H1 (cell line): ENCODE measurements around the gene LUC7L3. TPM values are rescaled to one million over a fixed set of nuclear protein-coding genes. Genes with fewer than 3 reads are reported as not detected.

ENCODE experiments used
- CTCF ChIA-PET: fragments of 300-600 bp; sonication (Branson Sonifier 250); formaldehyde crosslinking; loops from one replicate; lab custom pipeline; 2021; ENCODE audit not compliant: partially characterized antibody; lab: Charles Lee
- POLR2A ChIA-PET: fragments of 300-600 bp; sonication (Branson Sonifier 250); formaldehyde crosslinking; loops from one replicate; lab custom pipeline; 2021; ENCODE audit warnings: inconsistent platforms; ENCODE audit not compliant: partially characterized antibody; lab: Charles Lee
- DNase-seq, 2 experiments: peaks; one replicate each; pipeline versions ENCODE4 v3.0.0 to v3.0.0-alpha.2; 2010 to 2022; ENCODE audit warnings: low spot score in 2 of 2, low read depth in 1 of 2, mixed read lengths in 1 of 2
- FAIRE-seq: peaks from 2 replicates; lab custom pipeline; 2011; peaks lifted over from hg19 to GRCh38; lab: Jason Lieb, UNC
- H2AFZ ChIP-seq: 2 replicates; pipeline ENCODE4 v1.8.1; 2012; ENCODE audit warnings: low read length, inconsistent platforms
- H2AK5ac ChIP-seq: 2 replicates; pipeline ENCODE4 v1.6.1; 2013; ENCODE audit warnings: low read depth, low read length
- H2BK120ac ChIP-seq: replicated peaks from 2 replicates; pipeline ENCODE3; 2013; ENCODE audit warnings: low read depth, low read length, inconsistent platforms
- H2BK12ac ChIP-seq: 2 replicates; pipeline ENCODE4 v1.6.1; 2013; ENCODE audit warnings: low read depth, low read length
- H2BK15ac ChIP-seq: 2 replicates; pipeline ENCODE4 v1.6.1; 2013; ENCODE audit warnings: low read length
- H2BK20ac ChIP-seq: 2 replicates; pipeline ENCODE4 v1.6.1; 2013; ENCODE audit warnings: low read length
- H2BK5ac ChIP-seq: 2 replicates; pipeline ENCODE4 v1.6.1; 2013; ENCODE audit warnings: low read depth, low read length
- H3K14ac ChIP-seq: 2 replicates; pipeline ENCODE4 v1.6.1; 2013; ENCODE audit warnings: inconsistent platforms; ENCODE audit not compliant: insufficient read length
- H3K18ac ChIP-seq: 2 replicates; pipeline ENCODE4 v1.6.1; 2013; ENCODE audit warnings: low read length; ENCODE audit errors: extremely low read depth
- H3K23ac ChIP-seq: 2 replicates; pipeline ENCODE4 v1.6.1; 2013; ENCODE audit warnings: inconsistent platforms; ENCODE audit not compliant: insufficient read length
- H3K23me2 ChIP-seq: 2 replicates; pipeline ENCODE4 v1.6.1; 2013; ENCODE audit warnings: low read depth, low read length
- H3K27ac ChIP-seq: 2 replicates; pipeline ENCODE4 v1.6.1; 2011; ENCODE audit warnings: low read depth, low read length, inconsistent platforms
- H3K27me3 ChIP-seq, 4 experiments: replicated peaks in 1 of 4; 1 replicate in 1 of 4; 2 replicates in 3 of 4; pipeline versions ENCODE4 v1.6.1 to v1.8.1; 2011 to 2013; ENCODE audit warnings: low read length in 3 of 4, mild to moderate bottlenecking in 3 of 4, inconsistent platforms in 2 of 4, mixed read lengths in 2 of 4, moderate library complexity in 1 of 4; ENCODE audit not compliant: control insufficient read depth in 3 of 4, insufficient read depth in 3 of 4; ENCODE audit errors: extremely low read depth in 1 of 4
- H3K36me3 ChIP-seq, 4 experiments: 2 replicates each; pipeline versions ENCODE4 v1.6.1 to v1.8.1; 2011 to 2013; ENCODE audit warnings: mild to moderate bottlenecking in 4 of 4, low read length in 3 of 4, moderate library complexity in 2 of 4, control low read depth in 1 of 4, inconsistent platforms in 1 of 4; ENCODE audit not compliant: insufficient read depth in 4 of 4, control insufficient read depth in 2 of 4
- H3K4ac ChIP-seq: replicated peaks from 2 replicates; pipeline ENCODE3; 2013; ENCODE audit warnings: low read length, low read depth, mixed read lengths, inconsistent platforms; ENCODE audit not compliant: insufficient read length
- H3K4me1 ChIP-seq, 4 experiments: replicated peaks in 1 of 4; 1 replicate in 1 of 4; 2 replicates in 3 of 4; pipeline versions ENCODE4 v1.6.1 to v1.8.1; 2011 to 2013; ENCODE audit warnings: low read length in 3 of 4, inconsistent platforms in 2 of 4, mixed read lengths in 1 of 4; ENCODE audit not compliant: insufficient read depth in 4 of 4, control insufficient read depth in 3 of 4
- H3K4me2 ChIP-seq, 2 experiments: 2 replicates each; pipeline versions ENCODE4 v1.6.1 to v1.8.1; 2011 to 2013; ENCODE audit warnings: low read depth in 2 of 2, low read length in 2 of 2, control low read depth in 1 of 2, inconsistent platforms in 1 of 2, mild to moderate bottlenecking in 1 of 2; ENCODE audit not compliant: insufficient read depth in 1 of 2
- H3K4me3 ChIP-seq, 4 experiments: fragments of 200-600, 300-600 bp in 1 of 4; sonication (generic), shearing (Covaris generic), sonication (Bioruptor Twin) in 1 of 4; 2 replicates each; pipeline versions ENCODE4 v1.5.1 to v1.8.1; 2011 to 2016; ENCODE audit warnings: low read length in 4 of 4, low read depth in 3 of 4, control low read depth in 2 of 4, inconsistent platforms in 2 of 4, mild to moderate bottlenecking in 2 of 4, mixed read lengths in 1 of 4, moderate library complexity in 1 of 4; ENCODE audit not compliant: insufficient read depth in 2 of 4; ENCODE audit errors: extremely low read depth in 1 of 4
- H3K56ac ChIP-seq: replicated peaks from 2 replicates; pipeline ENCODE3; 2013; ENCODE audit warnings: low read depth, mild to moderate bottlenecking, mixed read lengths, low read length, inconsistent platforms; ENCODE audit not compliant: insufficient read length
- H3K79me1 ChIP-seq: 2 replicates; pipeline ENCODE4 v1.6.1; 2013; ENCODE audit warnings: low read depth, low read length, control low read depth
- H3K79me2 ChIP-seq, 2 experiments: 2 replicates each; pipeline versions ENCODE4 v1.6.1 to v1.8.1; 2012 to 2013; ENCODE audit warnings: low read length in 2 of 2, mild to moderate bottlenecking in 2 of 2, inconsistent platforms in 1 of 2; ENCODE audit not compliant: insufficient read depth in 2 of 2, control insufficient read depth in 1 of 2
- H3K9ac ChIP-seq, 4 experiments: replicated peaks in 1 of 4; 1 replicate in 1 of 4; 2 replicates in 3 of 4; pipeline versions ENCODE4 v1.6.1 to v1.8.1; 2011 to 2013; ENCODE audit warnings: low read depth in 3 of 4, low read length in 3 of 4, control low read depth in 2 of 4, mild to moderate bottlenecking in 2 of 4, moderate library complexity in 2 of 4, inconsistent platforms in 1 of 4; ENCODE audit errors: extremely low read depth in 1 of 4
- H3K9me3 ChIP-seq, 2 experiments: 2 replicates each; pipeline versions ENCODE4 v1.6.1 to v1.8.1; 2012 to 2013; ENCODE audit warnings: mild to moderate bottlenecking in 2 of 2, moderate library complexity in 2 of 2, control low read depth in 1 of 2, inconsistent platforms in 1 of 2, low read depth in 1 of 2, low read length in 1 of 2, mixed read lengths in 1 of 2; ENCODE audit not compliant: insufficient read depth in 2 of 2
- H4K20me1 ChIP-seq, 2 experiments: replicated peaks in 1 of 2; 2 replicates each; pipeline versions ENCODE3 to v1.8.1; 2011 to 2013; ENCODE audit warnings: inconsistent platforms in 2 of 2, low read length in 2 of 2, mild to moderate bottlenecking in 1 of 2; ENCODE audit not compliant: insufficient read depth in 2 of 2, control insufficient read depth in 1 of 2
- H4K5ac ChIP-seq: 2 replicates; pipeline ENCODE4 v1.6.1; 2013; ENCODE audit warnings: low read length, low read depth, mixed read lengths, inconsistent platforms; ENCODE audit not compliant: insufficient read length
- H4K8ac ChIP-seq: 2 replicates; pipeline ENCODE4 v1.8.0; 2013; ENCODE audit warnings: mild to moderate bottlenecking, moderate library complexity, low read length, inconsistent platforms; ENCODE audit not compliant: insufficient read depth; ENCODE audit errors: extremely low read depth
- H4K91ac ChIP-seq: replicated peaks from 2 replicates; pipeline ENCODE3; 2013; ENCODE audit warnings: low read length, mixed read lengths, inconsistent platforms; ENCODE audit not compliant: insufficient read length
- ATF3 ChIP-seq: IDR thresholded peaks from 2 replicates; pipeline ENCODE4 v1.6.1; 2011; ENCODE audit warnings: low read depth, mild to moderate bottlenecking, low read length; ENCODE audit not compliant: insufficient read depth
- BCL11A ChIP-seq, 2 experiments: IDR thresholded peaks; one replicate each; pipeline ENCODE4 v1.6.1; 2011; ENCODE audit warnings: low read depth in 2 of 2, low read length in 2 of 2, mild to moderate bottlenecking in 2 of 2
- CTBP2 ChIP-seq: IDR thresholded peaks from 2 replicates; pipeline ENCODE4 v1.7.0; 2011; ENCODE audit warnings: borderline replicate concordance, mild to moderate bottlenecking, moderate library complexity, mixed read lengths, low read length; ENCODE audit not compliant: insufficient read depth, insufficient read length
- E2F6 ChIP-seq: IDR thresholded peaks from 2 replicates; pipeline ENCODE4 v1.6.1; 2012; ENCODE audit warnings: inconsistent platforms
- POU5F1 ChIP-seq: IDR thresholded peaks from 2 replicates; pipeline ENCODE4 v1.6.1; 2011; ENCODE audit warnings: low read depth, mild to moderate bottlenecking, low read length, moderate library complexity
- WGBS, 2 experiments: shearing (Covaris generic) in 1 of 2; methylation state at CpG; one replicate each; pipeline versions ENCODE4 v1.1.6 to v1.1.7; 2013 to 2015; ENCODE audit warnings: low lambda C conversion rate in 2 of 2, mixed read lengths in 2 of 2, inconsistent platforms in 1 of 2, low coverage in 1 of 2, missing lambda C conversion rate in 1 of 2; ENCODE audit not compliant: insufficient replicate concordance in 2 of 2, insufficient coverage in 1 of 2, insufficient read length in 1 of 2; ENCODE audit errors: extremely low coverage in 1 of 2, missing lambda C conversion rate in 1 of 2; 5-methylcytosine and 5-hydroxymethylcytosine counted together
- polyA plus RNA-seq, 7 experiments: library from polyadenylated mRNA; depleted of rRNA in 3 of 7; stranded (reverse) in 5 of 7; unstranded in 2 of 7; fragments of >200 nt in 5 of 7; fragments of 200-250 nt in 2 of 7; gene quantifications; 1 replicate in 5 of 7; 2 replicates in 1 of 7; 4 replicates in 1 of 7; pipeline versions ENCODE4 v1.2.1 to v1.2.3, GENCODE V29; 2011 to 2013; ENCODE audit warnings: missing spikeins in 2 of 7, mixed read lengths in 2 of 7
- total RNA-seq: library from RNA; stranded (reverse); fragmentation: NEBNext Ultra II Directional; extraction: Animal tissue kit (Norgen Biotek cat#: 25700); gene quantifications from 2 replicates; pipeline ENCODE4 v1.2.1, GENCODE V29; 2021
- TF ChIP-seq, protein P1 (sequence below): IDR thresholded peaks from 2 replicates; pipeline ENCODE4 v1.6.1; 2011; ENCODE audit warnings: low read length, improper control_type of control experiment

Gene LUC7L3
- total and polyA plus RNA-seq, 2 of the 8 experiments (the other 6 are each of a cell fraction or from before 2014, with no cell fraction given) = 102 to 126 TPM

DNA sequence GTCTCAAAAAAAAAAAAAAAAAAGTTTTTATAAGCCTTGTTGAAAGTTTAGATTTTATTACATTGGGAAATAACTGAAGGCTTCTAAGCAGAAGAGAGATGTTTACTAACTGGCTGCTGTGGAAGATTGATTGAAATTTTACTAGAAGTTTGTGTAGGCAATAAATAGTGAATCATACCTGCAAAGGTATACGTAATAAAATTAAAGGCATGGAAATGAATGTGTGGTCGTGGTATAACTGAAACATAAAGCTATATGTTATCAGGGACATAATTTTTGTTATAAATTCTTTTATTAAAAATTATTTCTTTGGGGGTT lies 8.7 kb downstream of the LUC7L3 start:
- no peak for FAIRE-seq

More for the DNA sequence above, 8.7 kb downstream of the LUC7L3 start:
- no peak overlapping the region for H3K27ac ChIP-seq
- no peak overlapping the region for H3K4me3 ChIP-seq
- H2BK12ac ChIP-seq = no peak overlapping the region
- no peak overlapping the region for H3K4ac ChIP-seq
- H2BK120ac ChIP-seq = no peak overlapping the region
- H2BK15ac ChIP-seq = no peak overlapping the region
- no peaks in the 10 kb centered on the region; the same call in 1 of the 2 replicates for H3K23me2 ChIP-seq
- WGBS, 2 experiments = 91% methylated on average over 2 of the region's 2 CpGs; no CpG with 5 or more reads in 1 of the 2 experiments
- no peak overlapping the region for H3K4me2 ChIP-seq
- peaks cover 26 to 31% of the 10 kb centered on the region in 2 experiments for H4K20me1 ChIP-seq
- peaks cover 0 to 4% (median 2%) of the 10 kb centered on the region in 4 experiments; a peak in 3 of 7 replicates for H3K4me1 ChIP-seq
- no peak overlapping the region for H3K14ac ChIP-seq
- no peak overlapping the region for H3K9ac ChIP-seq
- H3K56ac ChIP-seq = no peak overlapping the region
- no peak overlapping the region for H2AFZ ChIP-seq
- H4K5ac ChIP-seq = no peak overlapping the region
- POLR2A ChIA-PET = interaction anchor here (0.6 to 4.5 kb wide), 4 partner anchors 9 to 104 kb away, joined by 3 to 22 read pairs (median 3); partner anchors contain the start of gene LUC7L3
- H3K27me3 ChIP-seq = no peaks in the 10 kb centered on the region
- H4K8ac ChIP-seq = no peak overlapping the region
- no peak overlapping the region for H4K91ac ChIP-seq
- CTCF ChIA-PET = interaction anchor here (0.7 to 1.2 kb wide), 4 partner anchors 101 to 363 kb away, joined by 3 to 4 read pairs (median 4); no protein-coding TSS in a partner anchor
- no peak overlapping the region for H2BK20ac ChIP-seq
- TF ChIP-seq ATF3 (no peak), CTBP2 (no peak), E2F6 (no peak), POU5F1 (no peak), BCL11A (IDR thresholded peaks at IDR 0.05; ENCODE audit: low read depth in 2 of 2, low read length in 2 of 2) (no peak)
- TF ChIP-seq, protein P1, sequence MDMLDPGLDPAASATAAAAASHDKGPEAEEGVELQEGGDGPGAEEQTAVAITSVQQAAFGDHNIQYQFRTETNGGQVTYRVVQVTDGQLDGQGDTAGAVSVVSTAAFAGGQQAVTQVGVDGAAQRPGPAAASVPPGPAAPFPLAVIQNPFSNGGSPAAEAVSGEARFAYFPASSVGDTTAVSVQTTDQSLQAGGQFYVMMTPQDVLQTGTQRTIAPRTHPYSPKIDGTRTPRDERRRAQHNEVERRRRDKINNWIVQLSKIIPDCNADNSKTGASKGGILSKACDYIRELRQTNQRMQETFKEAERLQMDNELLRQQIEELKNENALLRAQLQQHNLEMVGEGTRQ = no peak
- H2BK5ac ChIP-seq = no peak overlapping the region
- no peak overlapping the region for H3K23ac ChIP-seq
- no peak overlapping the region for H3K18ac ChIP-seq
- DNase-seq = no peak
- no peaks in the 10 kb centered on the region for H3K9me3 ChIP-seq
- H2AK5ac ChIP-seq = no peak overlapping the region
- H3K36me3 ChIP-seq = peaks cover 0 to 5% (median 0%) of the 10 kb centered on the region in 4 experiments; a peak in 1 of 8 replicates
- peaks cover 83 to 100% of the 10 kb centered on the region in 2 experiments for H3K79me2 ChIP-seq
- H3K79me1 ChIP-seq = peaks cover 4% of the 10 kb centered on the region; the same call in 1 of the 2 replicates
